Measurements from ENCODE around the gene EFHC2. TPM values are rescaled to one million over a fixed set of nuclear protein-coding genes. Genes with fewer than 3 reads are reported as not detected.
"Not testable (repeated sequence)": the region's sequence is repeated elsewhere in the genome, so short reads cannot be mapped to it uniquely, and the experiment has no call there.

Gene EFHC2
- total and polyA plus RNA-seq, 2 of the 8 experiments (the other 6 are each of a cell fraction or from before 2014, with no cell fraction given), result 1.8 to 3.4 TPM

DNA sequence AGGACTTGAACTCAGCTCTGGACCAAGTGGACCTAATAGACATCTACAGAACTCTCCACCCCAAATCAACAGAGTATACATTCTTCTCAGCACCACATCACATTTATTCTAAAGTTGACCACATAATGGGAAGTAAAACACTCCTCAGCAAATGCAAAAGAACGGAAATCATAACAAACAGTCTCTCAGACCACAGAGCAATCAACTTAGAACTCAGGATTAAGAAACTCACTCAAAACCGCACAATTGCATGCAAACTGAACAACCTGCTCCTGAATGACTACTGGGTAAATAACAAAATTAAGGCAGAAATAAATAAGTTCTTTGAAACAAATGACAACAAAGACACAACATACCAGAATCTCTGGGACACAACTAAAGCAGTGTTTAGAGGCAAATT, 87.7 kb downstream of the EFHC2 start:
- FAIRE-seq; CTCF ChIA-PET (ENCODE audit: partially characterized antibody): not testable (repeated sequence)

More for the DNA sequence above, 87.7 kb downstream of the EFHC2 start:
- H3K4ac ChIP-seq (replicated peaks; ENCODE audit: insufficient read length, low read depth, low read length); H3K18ac ChIP-seq (ENCODE audit: extremely low read depth, low read length); H3K9ac ChIP-seq (replicated peaks in 1 of 4; ENCODE audit: extremely low read depth in 1 of 4, low read depth in 3 of 4, low read length in 3 of 4); H3K9me3 ChIP-seq (ENCODE audit: insufficient read depth in 2 of 2, low read depth in 1 of 2, low read length in 1 of 2); H2BK20ac ChIP-seq (ENCODE audit: low read length); H2BK120ac ChIP-seq (replicated peaks; ENCODE audit: low read depth, low read length); H3K27ac ChIP-seq (ENCODE audit: low read depth, low read length); H3K4me2 ChIP-seq (ENCODE audit: insufficient read depth in 1 of 2, low read depth in 2 of 2, low read length in 2 of 2); H3K79me1 ChIP-seq (ENCODE audit: low read depth, low read length); DNase-seq (ENCODE audit: low read depth in 1 of 2, low spot score in 2 of 2); H2BK15ac ChIP-seq (ENCODE audit: low read length); POLR2A ChIA-PET (ENCODE audit: partially characterized antibody); H4K20me1 ChIP-seq (replicated peaks in 1 of 2; ENCODE audit: control insufficient read depth in 1 of 2, insufficient read depth in 2 of 2, low read length in 2 of 2); H3K56ac ChIP-seq (replicated peaks; ENCODE audit: insufficient read length, low read depth, low read length); H3K27me3 ChIP-seq (replicated peaks in 1 of 4; ENCODE audit: control insufficient read depth in 3 of 4, extremely low read depth in 1 of 4, insufficient read depth in 3 of 4, low read length in 3 of 4); H3K36me3 ChIP-seq (ENCODE audit: control insufficient read depth in 2 of 4, insufficient read depth in 4 of 4, low read length in 3 of 4); H3K23me2 ChIP-seq (ENCODE audit: low read depth, low read length); H3K4me1 ChIP-seq (replicated peaks in 1 of 4; ENCODE audit: control insufficient read depth in 3 of 4, insufficient read depth in 4 of 4, low read length in 3 of 4); H4K5ac ChIP-seq (ENCODE audit: insufficient read length, low read depth, low read length); H2AFZ ChIP-seq (ENCODE audit: low read length); H3K79me2 ChIP-seq (ENCODE audit: control insufficient read depth in 1 of 2, insufficient read depth in 2 of 2, low read length in 2 of 2); H4K91ac ChIP-seq (replicated peaks; ENCODE audit: insufficient read length, low read length); H3K23ac ChIP-seq (ENCODE audit: insufficient read length); H2BK12ac ChIP-seq (ENCODE audit: low read depth, low read length); H4K8ac ChIP-seq (ENCODE audit: extremely low read depth, insufficient read depth, low read length); H2AK5ac ChIP-seq (ENCODE audit: low read depth, low read length); H3K4me3 ChIP-seq (ENCODE audit: extremely low read depth in 1 of 4, insufficient read depth in 2 of 4, low read depth in 3 of 4, low read length in 4 of 4); H2BK5ac ChIP-seq (ENCODE audit: low read depth, low read length); H3K14ac ChIP-seq (ENCODE audit: insufficient read length): not testable (repeated sequence)
- 81% methylated on average over 2 of the region's 2 CpGs; no CpG with 5 or more reads in 1 of the 2 experiments for WGBS, 2 experiments (ENCODE audit: extremely low coverage in 1 of 2, insufficient coverage in 1 of 2, insufficient read length in 1 of 2, insufficient replicate concordance in 2 of 2, low coverage in 1 of 2, low lambda C conversion rate in 2 of 2, missing lambda C conversion rate in 1 of 2)
